ENCODE results near the gene ABR.

The ABR gene

GRCh38 chr17:954431-955164 lies 225.2 kb downstream of the ABR start:
- DNase-seq: no peak

GRCh38 chr17:953767-954166 lies 226.0 kb downstream of the ABR start:
- no peak for DNase-seq

Measured in NCI-H524 (cell line).